GM18520 (cell line): ENCODE results near the gene IRX3.

ENCODE experiments used
- ATAC-seq: cut with Tn5 transposase; IDR thresholded peaks from one replicate; pipeline ENCODE4 v1.9.1; 2021; ENCODE audit not compliant: unreplicated experiment

Gene IRX3

DNA sequence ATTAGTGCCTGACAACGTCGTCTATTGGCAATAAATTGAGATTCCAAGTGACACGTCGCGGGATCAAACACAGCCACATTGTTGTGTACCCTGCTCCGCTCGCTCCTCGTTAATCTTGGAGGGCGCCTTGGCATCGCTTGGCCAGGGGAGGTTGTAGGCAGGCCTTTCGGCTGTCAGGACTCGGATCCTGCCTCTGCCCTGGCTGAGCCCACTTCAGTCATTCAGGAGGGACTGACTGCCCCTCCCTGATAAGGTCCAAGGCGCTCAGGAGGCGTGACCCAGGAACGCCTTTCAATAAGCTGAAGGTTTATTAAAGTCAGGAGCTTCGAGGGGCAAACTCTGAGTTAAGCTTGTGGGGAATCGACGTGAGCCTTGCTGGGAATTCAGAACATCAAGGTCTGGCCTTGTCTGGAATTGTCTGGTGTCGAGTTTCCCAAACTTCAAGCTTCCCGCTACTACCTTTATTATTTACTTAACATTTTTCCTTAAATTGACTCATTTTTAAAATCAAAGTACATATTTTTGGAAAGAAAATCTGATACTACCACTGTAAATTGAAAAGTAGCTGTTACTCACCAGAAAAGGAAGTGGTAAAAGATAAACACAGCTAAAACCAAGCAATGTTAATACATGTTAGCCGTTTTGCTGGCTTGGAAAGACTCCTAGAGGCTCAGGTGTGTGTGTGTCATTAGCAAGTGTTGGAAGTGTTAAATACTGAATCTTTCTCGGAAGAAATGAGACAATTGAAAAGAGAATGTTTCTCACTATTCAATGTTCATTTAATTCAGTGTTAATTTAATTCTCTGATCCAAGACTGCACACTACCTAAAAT is 5.3 kb upstream of the IRX3 start:
- no peak for ATAC-seq

- no peak for ATAC-seq
Measured at GRCh38 chr16:54290833-54291655, 4.5 kb upstream of the IRX3 start.

GRCh38 chr16:54289945-54290832 is 3.6 kb upstream of the IRX3 start:
- no peak for ATAC-seq

DNA sequence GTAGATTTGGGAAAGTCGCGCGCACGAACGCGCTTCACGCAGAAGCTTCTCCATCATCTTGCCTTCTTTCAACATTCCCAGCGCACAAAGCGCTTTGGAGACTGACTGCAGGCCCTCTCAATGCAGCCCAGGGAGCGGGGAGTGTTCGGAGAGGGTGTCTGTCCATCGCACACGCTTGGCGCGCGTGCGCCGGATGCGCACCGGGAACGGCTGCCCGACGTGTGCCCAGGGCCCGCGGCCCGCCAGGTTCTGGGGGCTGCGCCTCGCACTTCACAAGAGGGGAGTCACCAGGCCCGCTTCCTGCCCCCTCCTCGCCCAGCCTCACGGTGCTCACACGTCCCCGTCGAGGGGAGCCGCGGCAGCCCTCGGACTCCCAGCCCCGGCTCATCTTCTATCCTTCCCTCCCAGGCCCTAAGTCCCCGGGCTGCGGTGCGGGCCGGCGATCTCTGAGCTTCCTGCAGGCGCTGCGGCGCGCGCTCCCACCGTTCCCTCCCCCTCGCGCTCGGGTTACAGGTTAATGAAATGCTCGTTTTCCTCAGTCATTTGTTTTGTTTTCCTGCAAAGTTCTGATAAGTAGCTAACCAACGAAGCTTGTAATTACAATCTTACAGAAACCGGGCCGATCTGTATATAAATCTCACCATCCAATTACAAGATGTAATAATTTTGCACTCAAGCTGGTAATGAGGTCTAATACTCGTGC is 2.8 kb upstream of the IRX3 start:
- ATAC-seq, result no peak

- ATAC-seq, result no peak
Measured at GRCh38 chr16:54288835-54289241, 2.3 kb upstream of the IRX3 start.

DNA sequence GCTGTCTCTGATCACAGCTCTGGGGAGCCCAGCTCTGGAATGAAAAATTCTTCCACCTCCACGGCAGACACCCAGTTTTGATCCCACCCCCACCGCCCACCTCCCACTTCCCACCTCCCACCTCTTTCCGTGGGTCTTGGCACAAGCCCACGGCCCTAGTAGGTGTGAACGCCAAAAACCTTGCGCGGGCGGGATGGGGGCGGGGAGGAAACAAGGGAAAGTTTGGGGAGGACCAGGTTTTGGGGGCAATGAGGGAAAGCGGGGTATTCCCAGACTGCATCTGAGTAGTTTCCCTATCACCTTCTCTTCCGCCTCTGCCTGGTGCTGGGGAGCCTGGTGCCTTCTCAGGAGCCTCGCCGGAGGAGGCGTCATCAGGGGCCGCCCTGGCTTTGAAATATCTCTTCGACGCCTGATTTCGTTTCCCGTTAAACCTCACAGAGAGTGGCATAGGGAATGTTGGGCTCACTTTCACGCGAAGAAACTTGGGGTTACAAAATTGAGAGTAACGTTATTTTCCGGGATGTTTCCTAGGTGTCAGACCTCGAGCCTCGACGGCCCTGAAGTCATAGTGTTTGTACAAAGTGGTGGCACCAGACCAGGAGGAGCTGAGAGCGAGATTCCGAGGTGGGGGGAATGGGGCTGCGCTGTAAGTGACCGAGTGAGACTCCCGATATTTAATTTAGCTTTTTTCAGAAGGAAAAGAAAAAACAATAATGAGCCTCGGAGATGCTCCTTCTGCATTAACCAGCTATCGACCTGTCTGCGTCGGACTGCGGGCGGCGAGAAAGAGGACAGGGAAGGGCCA is 1.6 kb upstream of the IRX3 start:
- no peak for ATAC-seq

GRCh38 chr16:54287131-54288029 is 793 bp upstream of the IRX3 start:
- ATAC-seq, result no peak

DNA sequence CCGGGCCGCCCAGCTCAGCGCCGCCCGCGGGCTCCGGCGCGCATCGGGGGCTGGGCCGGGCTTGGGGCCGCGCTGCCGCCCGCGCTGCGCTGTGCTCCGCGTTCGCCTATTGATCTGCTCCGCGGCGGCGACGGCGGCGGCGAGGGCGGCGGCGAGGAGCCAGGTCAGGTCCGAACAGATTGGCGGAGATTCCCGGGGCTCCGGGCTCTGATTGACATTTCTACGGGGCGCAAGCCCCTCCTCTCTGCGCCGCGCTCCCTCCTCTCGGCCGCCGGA is 559 bp downstream of the IRX3 start:
- no peak for ATAC-seq

GRCh38 chr16:54285414-54286089 is 1.0 kb downstream of the IRX3 start:
- ATAC-seq, result no peak

DNA sequence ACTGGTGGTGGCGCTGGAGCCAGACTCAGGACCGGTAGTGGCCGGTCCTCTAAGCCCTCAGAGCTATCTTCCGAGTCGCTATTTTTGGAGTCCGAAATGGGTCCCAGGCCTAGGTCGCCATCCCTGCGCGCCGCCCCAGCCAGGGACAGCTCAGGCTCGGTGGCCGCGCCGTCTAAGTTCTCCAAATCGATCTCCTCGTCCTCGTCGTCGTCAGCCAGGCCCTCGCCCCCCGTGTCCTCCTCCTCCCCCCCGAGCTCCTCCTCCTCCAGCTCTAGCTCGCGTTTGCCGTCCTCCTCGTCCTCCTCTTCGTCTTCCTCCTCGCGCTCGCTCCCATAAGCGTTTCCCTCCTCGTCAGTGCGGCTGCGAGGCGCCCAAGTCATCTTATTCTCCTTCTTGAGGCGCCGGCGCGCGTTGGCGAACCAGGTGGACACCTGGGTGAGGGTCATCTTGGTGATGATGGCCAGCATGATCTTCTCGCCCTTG is 1.6 kb downstream of the IRX3 start:
- no peak for ATAC-seq

- no peak for ATAC-seq
Measured at GRCh38 chr16:54284319-54284930, 2.2 kb downstream of the IRX3 start.

- no peak for ATAC-seq
Measured at GRCh38 chr16:54283725-54284318, 2.8 kb downstream of the IRX3 start.

GRCh38 chr16:54282928-54283724 is 3.5 kb downstream of the IRX3 start:
- ATAC-seq, result no peak

- no peak for ATAC-seq
Measured at GRCh38 chr16:54282202-54282927, 4.2 kb downstream of the IRX3 start.

GRCh38 chr16:54281535-54282201 is 4.9 kb downstream of the IRX3 start:
- ATAC-seq, result no peak
